HG02884 (cell line): ENCODE results near the gene PTPRT.

Source experiments
- ATAC-seq: cut with Tn5 transposase; IDR thresholded peaks from one replicate; pipeline ENCODE4 v1.9.1; 2021; ENCODE audit warnings: mild to moderate bottlenecking, moderate library complexity; ENCODE audit not compliant: unreplicated experiment

The PTPRT gene

DNA sequence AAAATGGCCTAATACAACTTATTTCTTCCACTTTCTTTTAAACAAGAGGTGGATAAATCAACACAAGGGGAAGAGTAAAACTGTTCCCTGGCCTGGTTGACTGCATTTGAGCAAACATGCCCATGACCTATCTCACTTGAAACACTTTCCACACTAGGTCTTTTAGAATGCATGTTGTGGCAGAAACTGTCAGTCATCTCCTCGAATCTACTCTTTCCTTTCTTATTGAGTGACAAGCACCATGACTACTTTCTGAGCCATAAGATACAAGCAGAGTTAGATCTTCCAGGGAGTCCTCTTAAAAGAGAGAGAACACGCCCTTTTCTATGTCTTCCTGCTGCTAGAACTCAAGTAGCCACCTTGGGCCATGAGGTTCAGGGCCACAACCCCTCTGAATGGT lies 66.5 kb downstream of the PTPRT start:
- no peak for ATAC-seq

DNA sequence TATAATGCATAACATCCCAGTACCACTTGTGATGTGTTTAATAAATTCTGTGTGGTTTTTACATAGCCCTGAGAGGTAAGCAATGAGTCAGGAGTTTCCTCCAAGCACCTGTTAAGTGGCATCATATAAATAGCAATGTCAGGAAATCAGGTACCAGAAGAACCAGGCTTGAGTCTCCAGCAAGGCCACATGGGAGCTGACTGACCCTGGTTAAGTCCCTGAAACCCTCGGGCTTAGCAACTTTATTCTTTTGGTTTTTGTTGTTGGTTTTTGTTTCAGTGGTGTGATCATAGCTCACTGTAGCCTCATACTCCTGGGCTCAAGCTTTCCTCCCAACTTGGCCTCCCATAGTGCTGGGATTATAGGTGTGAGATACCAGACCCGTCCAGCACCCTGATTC lies 70.0 kb downstream of the PTPRT start:
- no peak for ATAC-seq

DNA sequence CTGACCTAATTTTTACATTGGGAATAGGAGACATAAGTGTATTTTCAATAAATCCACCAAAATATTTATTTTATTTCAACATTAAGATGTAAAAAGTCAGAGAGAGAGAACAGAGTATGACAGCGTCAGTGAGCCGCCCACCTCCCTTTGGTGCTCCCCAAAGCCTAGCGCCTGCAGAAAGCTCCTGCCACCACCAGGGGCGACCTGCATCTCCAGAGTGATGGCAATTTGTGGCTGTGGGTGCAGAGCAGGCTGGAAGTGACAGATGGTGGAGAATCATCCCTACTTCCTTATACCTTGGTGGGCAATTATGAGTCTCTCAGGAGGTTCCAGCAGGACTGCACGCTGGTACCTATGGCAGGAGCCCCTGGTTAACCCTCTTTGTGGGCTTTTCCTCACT lies 87.3 kb downstream of the PTPRT start:
- no peak for ATAC-seq

DNA sequence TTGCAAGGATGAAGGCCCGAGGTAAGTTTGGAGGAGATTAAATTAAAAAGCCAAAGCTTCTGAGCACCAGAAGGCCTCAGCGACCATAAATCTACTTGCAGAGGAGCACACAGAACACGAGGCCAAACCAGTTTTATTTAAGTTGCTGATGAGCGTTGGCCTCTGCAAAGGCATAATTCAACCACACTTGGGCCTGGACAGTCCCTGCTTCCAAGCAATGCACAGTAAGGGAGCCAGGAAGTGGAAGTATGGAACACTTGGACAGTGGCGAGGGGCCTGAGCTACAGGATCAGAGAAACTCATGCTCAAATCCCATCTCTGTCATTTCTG lies 92.8 kb downstream of the PTPRT start:
- ATAC-seq, result no peak

DNA sequence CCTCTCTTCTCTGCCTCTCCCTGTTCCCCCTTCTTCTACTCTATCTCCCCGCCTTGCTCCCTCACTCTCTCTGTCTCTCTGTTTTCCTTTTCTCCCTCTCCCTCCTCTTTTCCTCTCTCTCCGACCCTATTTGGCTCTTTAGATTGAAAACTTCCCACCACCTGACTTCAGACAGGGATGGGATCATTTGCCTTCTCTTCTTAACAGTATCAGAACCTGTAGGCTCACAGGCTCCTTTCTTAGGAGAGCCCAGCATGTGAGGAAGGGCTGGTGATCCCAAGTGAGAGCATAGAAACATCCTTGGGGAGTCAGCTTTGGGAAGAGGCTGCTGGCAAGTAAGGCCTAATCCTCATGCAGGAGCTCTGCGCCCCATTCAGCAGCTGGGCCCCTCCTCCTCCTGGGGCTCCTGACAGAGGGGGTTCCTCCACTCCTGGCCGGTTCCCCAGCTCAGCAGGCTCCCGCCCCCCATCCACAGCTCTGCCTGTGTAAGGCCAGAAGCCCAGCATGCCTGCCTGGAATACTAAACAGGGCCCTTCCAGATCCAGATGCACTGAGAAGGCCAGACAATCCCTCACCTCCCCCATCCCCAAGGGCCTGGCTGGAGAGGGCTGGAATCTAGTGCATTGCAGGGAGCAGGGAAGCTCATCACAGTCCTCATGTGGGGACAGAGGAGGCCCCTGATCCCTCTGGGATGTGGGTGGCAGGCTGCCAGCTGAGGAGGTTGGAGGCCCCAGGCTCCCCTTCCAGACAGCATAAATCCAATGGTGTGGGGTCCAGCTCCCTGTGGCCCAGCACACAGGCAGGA lies 93.4 kb downstream of the PTPRT start:
- no peak for ATAC-seq

DNA sequence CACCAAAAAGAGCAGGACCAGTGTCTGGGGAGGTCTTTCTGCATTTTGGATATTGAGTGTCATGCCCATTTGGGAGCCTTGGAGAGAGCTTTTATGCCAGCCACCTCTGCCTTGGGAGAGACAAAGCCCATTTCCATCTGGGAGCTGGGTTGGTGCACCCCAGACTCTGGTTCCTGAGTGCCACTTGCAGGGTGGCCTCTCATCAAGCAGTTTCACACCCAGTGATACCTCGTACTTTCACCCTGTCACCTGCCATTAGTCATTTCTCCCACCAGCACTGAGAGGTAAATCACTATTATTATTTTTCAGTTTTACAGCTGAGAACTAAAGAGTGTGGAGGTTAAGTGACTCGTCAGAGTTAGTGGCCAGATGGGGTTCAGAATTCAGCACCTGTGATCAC lies 94.7 kb downstream of the PTPRT start:
- no peak for ATAC-seq

DNA sequence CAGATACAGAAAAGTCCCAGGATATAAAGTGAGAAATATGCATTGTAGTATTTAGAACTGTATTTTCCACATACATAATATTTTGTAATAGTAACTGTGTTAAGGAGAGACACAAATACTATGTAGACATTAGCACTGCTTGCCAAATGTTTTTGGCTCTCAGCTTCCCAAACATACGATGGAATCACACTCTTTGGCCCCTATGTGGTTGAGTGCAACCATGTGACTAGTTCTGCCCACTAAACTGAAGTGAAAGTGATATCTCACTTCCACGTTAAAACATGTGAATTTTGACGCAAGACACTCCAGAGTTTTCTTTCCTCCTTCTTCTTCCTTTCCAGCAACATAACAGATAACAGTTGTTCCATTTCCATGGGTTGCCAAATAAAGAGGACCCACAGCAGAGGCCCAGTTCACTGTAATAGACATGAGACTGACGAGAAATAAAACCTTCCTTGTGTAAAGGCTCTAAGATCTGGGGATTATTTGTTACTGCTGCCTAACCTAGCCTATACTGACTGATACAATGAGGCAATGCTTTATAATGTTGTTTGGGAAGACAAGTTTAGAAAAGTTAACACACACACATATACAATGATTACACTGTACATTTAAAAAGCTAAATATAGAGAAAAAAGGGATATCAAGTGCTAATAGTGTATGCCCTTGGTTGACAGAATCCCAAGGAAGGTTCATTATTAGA lies 97.2 kb downstream of the PTPRT start:
- ATAC-seq, result no peak

DNA sequence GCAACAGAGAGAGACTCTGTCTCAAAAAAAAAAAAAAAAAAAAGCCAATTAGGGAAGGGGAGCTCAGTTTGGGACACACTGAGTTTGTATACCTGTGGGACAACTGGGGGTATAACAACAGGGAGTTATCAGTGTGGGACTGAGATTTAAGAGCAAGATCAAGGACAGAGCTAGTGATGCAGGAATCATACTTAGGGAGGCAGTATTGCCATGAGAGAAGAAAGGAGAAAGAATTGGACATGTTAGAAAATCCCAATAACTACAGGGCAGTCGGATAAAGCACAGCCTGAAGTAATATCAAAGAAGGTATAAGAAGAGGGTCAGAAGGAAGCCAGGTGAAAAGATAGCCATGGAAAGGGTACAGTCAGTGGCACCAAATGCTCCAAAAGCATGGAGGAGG lies 121.2 kb downstream of the PTPRT start:
- ATAC-seq, result no peak

DNA sequence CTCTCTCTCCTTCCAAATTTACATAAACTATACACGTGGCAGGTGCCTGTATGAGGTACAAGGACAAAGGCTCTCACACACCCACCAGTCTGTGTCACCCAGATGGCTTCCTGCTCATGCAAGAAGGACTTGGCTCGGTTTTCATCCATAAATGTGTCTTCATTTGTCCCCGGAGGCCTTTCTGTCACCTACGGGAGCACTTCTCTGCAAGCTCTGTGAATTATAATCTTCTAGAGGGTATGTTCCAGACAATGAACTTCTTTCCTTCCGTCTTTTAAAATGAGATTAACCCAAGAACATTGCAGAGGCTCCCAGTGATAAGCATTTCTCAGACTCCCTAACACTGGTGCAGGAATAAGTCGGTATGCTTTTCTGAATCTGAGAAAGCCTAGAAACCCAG lies 123.6 kb downstream of the PTPRT start:
- no peak for ATAC-seq

DNA sequence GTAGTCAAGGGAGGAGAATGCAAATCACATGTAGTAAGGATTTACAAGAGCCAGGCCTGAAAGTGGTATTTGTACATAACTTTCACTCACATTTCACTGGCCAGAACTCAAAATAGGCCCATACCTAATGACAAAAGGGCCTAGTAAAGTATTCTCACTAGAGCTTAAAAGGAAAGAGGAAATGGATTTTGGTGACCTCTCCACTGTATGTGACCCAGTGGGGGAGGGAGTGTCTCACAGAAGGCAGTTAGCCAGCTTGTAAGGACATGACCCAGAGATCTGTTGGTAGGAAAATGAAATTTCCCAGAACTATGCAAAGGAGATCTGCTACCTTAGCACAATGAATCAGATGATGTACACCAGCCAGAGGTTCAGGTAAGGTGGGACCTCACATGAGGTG lies 124.4 kb downstream of the PTPRT start:
- ATAC-seq, result no peak

DNA sequence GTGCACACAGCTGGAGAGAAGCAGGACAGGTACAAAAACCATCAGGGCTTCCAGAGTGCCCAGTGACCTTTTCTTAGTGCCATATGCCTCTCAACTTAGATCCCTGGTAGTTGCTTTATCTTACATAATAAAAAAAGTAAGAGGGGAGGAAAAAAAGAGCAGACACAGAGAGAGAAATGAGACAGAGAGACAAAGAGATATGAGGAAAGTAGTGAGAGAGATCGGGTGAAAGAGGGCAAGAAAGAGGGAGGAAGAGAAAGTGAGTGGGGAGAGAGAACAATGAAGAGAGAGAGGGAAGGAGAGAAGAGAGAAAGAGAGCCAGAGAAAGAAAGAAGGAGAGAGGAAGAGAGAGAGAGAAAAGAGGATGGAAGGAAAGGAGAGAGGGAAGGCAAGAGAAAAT lies 131.6 kb downstream of the PTPRT start:
- no peak for ATAC-seq

DNA sequence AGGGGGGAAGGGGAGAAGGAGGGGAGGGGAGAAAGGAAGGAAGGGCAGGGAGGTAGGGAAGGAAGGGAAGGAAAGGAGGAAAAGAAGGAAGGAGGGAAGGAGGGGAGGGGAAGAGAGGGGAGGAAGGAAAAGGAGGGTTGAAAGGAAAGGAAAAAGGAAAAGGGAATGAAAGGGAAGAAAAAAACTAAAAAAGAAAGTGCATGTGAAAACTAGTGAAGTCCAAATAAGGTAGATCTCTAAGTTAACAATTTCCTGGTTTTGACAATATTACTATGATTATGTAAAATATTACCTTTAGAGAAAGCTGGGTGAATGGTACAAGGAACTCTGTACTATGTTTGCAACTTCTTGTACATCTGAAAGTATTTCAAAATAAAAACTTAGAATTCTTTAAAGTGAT lies 132.4 kb downstream of the PTPRT start:
- no peak for ATAC-seq

DNA sequence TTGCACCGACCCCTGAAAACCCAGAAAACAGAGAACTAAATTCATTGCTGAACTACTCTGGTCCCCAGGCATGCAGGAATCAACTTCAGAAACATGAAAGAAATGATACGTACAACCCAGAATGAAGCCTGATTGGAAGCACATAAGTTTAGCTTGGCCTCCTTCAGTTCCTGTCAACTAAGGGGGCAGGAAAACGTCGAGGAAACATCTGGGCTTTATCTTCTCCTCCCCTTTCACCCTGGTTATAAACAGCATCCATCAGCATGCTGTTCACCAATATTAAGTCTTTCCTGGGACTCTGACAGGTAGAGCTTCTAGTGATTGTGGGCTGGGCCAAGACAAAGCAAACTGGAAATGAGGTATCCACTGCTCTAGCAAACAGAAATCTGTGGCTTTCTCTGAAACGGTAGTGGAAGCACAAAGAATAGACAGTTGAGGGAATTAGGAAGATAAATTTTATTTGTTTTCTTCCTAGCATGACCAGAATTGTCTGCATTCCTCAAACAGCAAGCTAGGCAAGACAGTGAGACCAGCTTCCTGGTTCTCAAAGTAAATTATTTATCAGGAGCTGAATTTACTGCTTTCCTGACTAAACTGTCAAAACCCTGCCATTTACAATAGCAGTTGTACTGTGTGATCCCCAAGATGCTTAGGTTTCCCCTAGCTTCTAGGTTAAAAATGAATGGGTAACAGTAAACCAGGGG lies 134.4 kb downstream of the PTPRT start:
- ATAC-seq, result no peak

DNA sequence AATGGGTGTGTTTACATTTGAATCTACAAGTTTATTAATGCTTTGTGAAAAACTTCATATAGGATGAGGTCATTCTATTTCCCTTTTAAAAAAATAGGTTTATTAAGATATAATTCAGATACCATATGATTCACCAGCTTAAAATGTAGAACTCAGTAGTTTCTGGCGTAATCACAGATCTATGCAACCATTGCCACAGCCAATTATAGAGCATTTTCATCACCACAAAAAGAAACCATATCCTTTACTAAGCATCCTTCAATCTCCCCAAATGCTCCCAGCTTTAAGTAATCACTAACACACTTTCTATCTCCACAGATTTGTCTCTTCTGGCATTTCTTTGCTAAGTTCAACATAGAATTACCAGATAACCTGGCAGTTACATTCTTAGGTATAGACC lies 137.2 kb downstream of the PTPRT start:
- ATAC-seq, result no peak

DNA sequence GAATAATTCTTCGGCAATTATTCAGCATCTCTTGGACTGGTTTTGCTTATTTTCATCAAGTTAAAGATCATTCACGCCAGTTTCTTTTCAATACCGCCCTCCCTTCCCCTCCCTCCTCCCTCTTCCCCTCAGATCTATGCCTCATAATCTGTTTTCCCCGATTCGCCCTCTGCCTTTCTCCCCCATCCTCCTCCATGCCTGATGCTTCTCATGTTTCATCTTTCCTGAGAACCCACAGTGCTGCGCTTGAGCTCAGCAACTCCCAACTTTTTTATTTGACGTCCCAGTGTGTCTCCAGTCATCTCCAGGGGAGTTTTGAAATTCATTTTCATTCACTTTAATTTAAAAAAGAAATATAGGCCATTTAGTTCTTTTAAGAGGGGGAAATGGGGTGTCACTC lies 142.7 kb downstream of the PTPRT start:
- ATAC-seq, result no peak

DNA sequence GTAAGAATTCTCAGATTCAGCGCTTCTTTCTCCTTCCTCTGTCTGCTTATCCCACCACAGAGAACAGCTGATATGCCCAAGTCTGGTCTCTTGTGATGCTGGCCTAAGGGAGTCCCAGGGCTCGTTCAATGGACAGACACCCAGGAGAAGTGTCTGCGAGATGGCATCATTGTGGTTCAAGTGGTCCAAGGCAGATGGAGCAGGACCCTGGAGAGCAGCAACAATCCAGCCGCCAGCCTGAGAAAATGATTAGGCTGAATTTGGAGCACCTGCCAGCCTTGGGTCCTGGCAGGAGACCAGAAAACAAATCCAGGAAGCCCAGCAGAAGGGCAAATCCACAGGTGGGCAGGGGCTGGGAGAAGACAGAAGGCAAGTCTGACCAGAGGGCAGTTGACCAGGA lies 145.8 kb downstream of the PTPRT start:
- no peak for ATAC-seq

DNA sequence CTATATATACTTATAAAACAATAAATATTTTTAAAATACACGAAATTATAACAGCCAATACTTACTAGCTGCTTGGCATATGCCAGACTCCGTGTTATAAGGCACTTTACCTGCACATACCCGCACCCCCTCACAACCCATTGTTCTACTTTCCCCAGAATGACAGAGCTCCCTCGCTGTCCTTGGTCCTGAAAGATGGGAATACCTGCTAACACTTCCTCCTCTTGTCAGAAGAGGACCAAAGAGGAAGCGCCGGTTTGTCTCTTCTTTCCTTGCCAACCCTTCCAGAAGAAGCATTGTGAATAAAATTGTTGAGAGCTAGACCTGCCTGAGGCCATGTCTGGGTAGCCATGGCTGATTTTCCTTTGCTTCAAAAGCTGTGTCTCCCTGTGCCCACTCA lies 149.3 kb downstream of the PTPRT start:
- no peak for ATAC-seq

DNA sequence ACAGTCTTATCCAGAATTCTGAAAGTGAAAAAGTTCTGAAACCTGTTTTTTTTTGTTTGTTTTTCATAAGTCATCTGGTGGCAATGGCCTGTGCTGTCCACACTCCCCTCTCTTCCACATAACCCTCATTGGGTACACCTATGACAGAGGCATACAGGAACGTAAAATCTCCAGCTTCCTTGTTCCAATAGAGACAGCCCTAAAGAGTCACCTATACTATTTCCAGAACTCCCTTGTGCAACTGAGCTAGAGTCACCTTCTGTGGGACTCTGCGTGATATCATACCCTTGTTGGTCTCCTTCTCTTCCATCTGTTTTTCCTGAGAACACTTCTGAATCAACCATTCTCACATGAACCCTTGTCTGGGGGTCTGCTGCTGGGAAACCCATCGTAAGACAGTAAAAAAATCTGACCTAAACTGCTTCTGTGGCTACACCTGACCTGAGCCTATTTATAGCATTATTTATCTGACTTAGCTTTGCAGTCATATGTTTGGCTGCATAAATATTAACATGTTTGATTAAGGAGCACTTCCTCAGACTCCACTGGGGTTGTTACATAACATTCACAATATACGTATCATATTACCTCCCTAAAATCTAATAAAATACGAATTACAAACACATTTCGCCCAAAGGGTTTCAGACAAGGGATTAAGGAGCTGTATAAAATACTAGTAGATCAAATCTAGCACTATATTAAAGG lies 151.9 kb downstream of the PTPRT start:
- ATAC-seq, result no peak

DNA sequence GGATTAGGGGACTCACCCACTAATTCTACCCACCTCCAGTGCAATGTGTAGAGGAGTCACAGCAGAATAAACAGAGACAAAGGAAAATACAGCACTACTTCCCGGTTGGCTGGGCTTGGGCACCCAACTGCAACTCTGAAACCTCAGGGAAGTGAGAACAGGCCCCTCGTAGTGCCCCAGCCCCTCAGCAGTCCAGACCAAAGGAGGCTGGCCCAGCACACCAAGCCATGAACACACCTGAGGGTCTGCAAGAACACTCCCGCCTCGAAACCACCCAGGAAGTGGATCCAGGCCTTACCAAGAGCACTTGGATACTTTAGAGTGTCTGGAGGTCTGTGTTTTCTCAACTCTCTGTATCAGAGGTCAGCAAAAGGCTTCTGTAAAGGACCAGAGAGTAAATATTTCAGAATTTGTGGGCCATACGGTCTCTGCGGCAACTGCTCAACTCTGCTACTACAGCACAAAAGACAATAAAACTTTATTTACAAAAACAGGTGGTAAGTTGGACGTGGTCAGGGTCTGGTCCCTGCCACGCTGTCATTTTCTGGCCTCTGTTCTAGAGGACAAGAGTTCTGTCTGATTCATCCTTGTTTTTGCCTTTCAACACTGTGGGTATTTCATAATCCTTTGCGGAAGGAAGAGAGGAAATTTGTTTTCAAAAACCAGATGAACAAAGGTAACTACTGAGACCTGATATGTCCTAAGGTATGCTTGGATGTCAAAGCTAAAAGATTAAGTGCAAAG lies 154.6 kb downstream of the PTPRT start:
- ATAC-seq, result no peak

DNA sequence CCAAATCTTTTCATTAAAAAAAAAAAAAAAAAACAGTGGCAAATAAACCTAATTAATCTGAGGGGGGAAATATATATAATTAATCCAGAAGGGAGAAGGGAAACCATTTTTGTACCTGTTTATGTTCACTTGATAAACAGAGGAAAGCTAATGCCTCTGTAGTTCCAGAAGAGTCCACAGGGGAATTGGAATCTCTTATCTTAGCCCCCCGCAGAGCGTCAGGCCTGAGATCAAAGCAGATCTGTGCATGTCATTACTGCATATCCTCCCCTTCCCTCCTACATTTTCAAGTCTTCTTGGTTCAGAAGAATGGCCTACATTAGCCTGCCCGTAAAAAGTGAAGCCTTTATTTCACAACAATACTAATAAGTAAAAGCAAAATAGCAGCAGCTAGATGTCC lies 157.2 kb downstream of the PTPRT start:
- ATAC-seq, result no peak

DNA sequence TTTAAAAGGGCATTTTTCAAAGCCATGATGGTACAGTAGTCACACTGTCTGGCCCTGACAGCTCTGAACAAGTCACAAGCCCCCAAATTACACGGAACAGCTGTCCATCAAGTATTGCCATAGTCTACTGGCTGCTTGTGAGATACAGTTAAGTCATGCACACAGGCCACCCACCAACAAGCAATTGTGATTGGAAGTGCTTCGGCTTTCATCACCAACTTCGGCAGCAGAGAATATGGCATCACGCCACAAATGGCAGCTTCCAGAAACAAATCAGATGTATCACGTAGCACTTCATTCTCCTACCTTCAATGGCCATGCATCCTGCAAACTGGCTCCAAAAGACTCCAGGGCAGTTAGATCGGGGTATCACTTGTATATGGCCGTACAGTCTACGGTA lies 160.5 kb downstream of the PTPRT start:
- no peak for ATAC-seq
